ENCODE data around the gene ACTG1.
"Not testable (repeated sequence)": the region's sequence is repeated elsewhere in the genome, so short reads cannot be mapped to it uniquely, and the experiment has no call there.

- not testable (repeated sequence) for TF ChIP-seq CTCF (conservative IDR thresholded peaks at IDR 0.05; ENCODE audit: low read depth, low read length); POLR2A (IDR thresholded peaks at IDR 0.05; ENCODE audit: low read depth, low read length); MAFK (IDR thresholded peaks at IDR 0.05; ENCODE audit: low read depth, low read length); RAD21 (IDR thresholded peaks at IDR 0.05; ENCODE audit: low read length); MAZ (IDR thresholded peaks at IDR 0.05; ENCODE audit: borderline replicate concordance, low read depth, low read length)
Observed at GRCh38 chr17:81531998-81532404, 19.4 kb upstream of the ACTG1 start.
